Neural progenitor cell (in vitro differentiated cells): ENCODE data around the gene COL13A1.

Experiments
- CTCF ChIP-seq: fragments of 200-600 bp; sonication (generic); IDR thresholded peaks from 2 replicates; pipeline ENCODE4 v1.5.1; 2017; ENCODE audit warnings: antibody characterized with exemption, mild to moderate bottlenecking
- EZH2 ChIP-seq: fragments of 200-600 bp; sonication (generic); IDR thresholded peaks from 2 replicates; pipeline ENCODE4 v1.6.1; 2017; ENCODE audit warnings: antibody characterized with exemption, mild to moderate bottlenecking, moderate library complexity
- EZH2phosphoT487 ChIP-seq: fragments of 200-600 bp; sonication (generic); IDR thresholded peaks from 2 replicates; pipeline ENCODE4 v1.6.1; 2017; ENCODE audit warnings: antibody characterized with exemption

DNA sequence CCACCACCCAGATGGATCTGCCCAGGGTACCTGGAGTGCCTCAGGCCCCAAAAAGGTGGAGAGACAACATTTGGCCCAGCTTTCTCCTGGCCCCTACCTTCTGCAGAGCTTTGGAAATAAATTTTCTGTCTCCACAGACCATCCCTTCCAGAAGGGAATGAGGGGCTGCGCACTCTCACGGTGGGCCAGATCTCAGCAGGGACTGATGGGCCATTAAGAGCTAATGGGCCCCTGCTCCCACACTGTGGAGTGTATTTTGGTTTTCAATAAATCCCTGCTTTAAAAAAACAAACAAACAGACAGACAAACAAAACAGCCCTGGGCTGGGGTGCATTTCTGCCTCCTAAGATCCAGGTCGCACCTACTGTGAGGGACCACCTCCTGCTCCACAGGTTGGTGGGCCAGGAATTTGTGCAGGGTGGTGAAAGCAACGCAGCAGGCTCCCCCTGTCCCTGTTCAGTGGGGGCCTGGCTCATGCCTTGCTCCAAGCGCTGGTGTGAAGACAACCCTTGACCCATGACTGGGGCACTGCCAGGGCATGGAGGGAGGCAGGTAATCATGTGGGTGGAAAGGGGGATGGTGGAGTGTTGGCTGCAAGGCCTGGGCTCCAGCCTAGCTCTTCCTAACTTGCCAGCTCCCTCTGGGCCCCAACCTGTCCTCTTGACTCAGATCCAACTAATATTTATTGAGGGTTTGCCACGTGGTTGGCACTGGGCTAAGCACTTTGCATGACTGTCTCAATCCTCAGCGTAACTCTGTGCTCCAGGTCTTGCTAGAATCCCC lies 88.5 kb downstream of the COL13A1 start:
- no peak for TF ChIP-seq CTCF
- no peak for TF ChIP-seq EZH2
- no peak for TF ChIP-seq EZH2phosphoT487
